IMR-90 (cell line): Measurements from ENCODE around the gene C16orf74. TPM values are rescaled to one million over a fixed set of nuclear protein-coding genes. Genes with fewer than 3 reads are reported as not detected.

Experiments
- ATAC-seq: fragments of 200-7000 bp; cut with Tn5 transposase; 2 replicates; pipeline ENCODE4 v1.9.1; 2020; ENCODE audit warnings: low read depth, mild to moderate bottlenecking, moderate library complexity
- BruUV-seq: library from RNA; stranded (reverse); fragments of 400-500 nt; replicated peaks from 2 replicates; lab custom pipeline; 2021; lab: Mats Ljungman, UMichigan
- CTCF ChIA-PET: fragments of 300-600 bp; formaldehyde crosslinking; extraction: SDS; loops from one replicate; lab custom pipeline; 2021; ENCODE audit warnings: antibody characterized with exemption; lab: Yijun Ruan, JAX
- POLR2A ChIA-PET: fragments of 300-600 bp; sonication (Branson Sonifier 250); formaldehyde crosslinking; loops from one replicate; lab custom pipeline; 2022; ENCODE audit warnings: antibody characterized with exemption; ENCODE audit not compliant: unreplicated experiment; lab: Charles Lee
- DNase-seq: peaks from one replicate; pipeline ENCODE4 v3.0.0; 2013
- H2AFZ ChIP-seq: replicated peaks from 2 replicates; pipeline ENCODE3; 2013; ENCODE audit warnings: low read length, mild to moderate bottlenecking; ENCODE audit not compliant: poor library complexity
- H2AK5ac ChIP-seq: 2 replicates; pipeline ENCODE4 v1.6.1; 2013; ENCODE audit warnings: low read depth, low read length, inconsistent platforms
- H2AK9ac ChIP-seq: replicated peaks from 2 replicates; pipeline ENCODE3; 2013; ENCODE audit warnings: mild to moderate bottlenecking, low read depth, low read length, moderate library complexity; ENCODE audit not compliant: poor library complexity
- H2BK120ac ChIP-seq: 2 replicates; pipeline ENCODE4 v1.6.1; 2013; ENCODE audit warnings: low read depth, low read length, inconsistent platforms
- H2BK15ac ChIP-seq: 3 replicates; pipeline ENCODE4 v1.6.1; 2013; ENCODE audit warnings: low read depth, low read length, inconsistent platforms
- H2BK20ac ChIP-seq: 2 replicates; pipeline ENCODE4 v1.6.1; 2013; ENCODE audit warnings: low read depth, mild to moderate bottlenecking, inconsistent platforms, low read length, moderate library complexity
- H2BK5ac ChIP-seq: 2 replicates; pipeline ENCODE4 v1.6.1; 2013; ENCODE audit warnings: mild to moderate bottlenecking, low read depth, low read length, inconsistent platforms; ENCODE audit not compliant: poor library complexity, severe bottlenecking
- H3K14ac ChIP-seq: replicated peaks from 2 replicates; pipeline ENCODE4 v1.6.1; 2013; ENCODE audit warnings: low read depth, low read length, inconsistent platforms
- H3K18ac ChIP-seq: 2 replicates; pipeline ENCODE4 v1.6.1; 2013; ENCODE audit warnings: low read depth, low read length, control low read depth
- H3K23ac ChIP-seq: 2 replicates; pipeline ENCODE4 v1.6.1; 2013; ENCODE audit warnings: low read depth, low read length, inconsistent platforms
- H3K27ac ChIP-seq: 2 replicates; pipeline ENCODE4 v1.5.1; 2013; ENCODE audit warnings: mild to moderate bottlenecking, control low read depth, low read length; ENCODE audit not compliant: insufficient read depth
- H3K27me3 ChIP-seq: 2 replicates; pipeline ENCODE4 v1.6.1; 2013; ENCODE audit warnings: low read length; ENCODE audit not compliant: control insufficient read depth, insufficient read depth
- H3K36me3 ChIP-seq: 2 replicates; pipeline ENCODE4 v1.6.1; 2013; ENCODE audit warnings: low read length, mixed read lengths; ENCODE audit not compliant: control insufficient read depth, insufficient read depth
- H3K4ac ChIP-seq: 2 replicates; pipeline ENCODE4 v1.6.1; 2013; ENCODE audit warnings: low read depth, low read length, inconsistent platforms
- H3K4me1 ChIP-seq: 2 replicates; pipeline ENCODE4 v1.6.1; 2013; ENCODE audit warnings: low read length, mixed read lengths; ENCODE audit not compliant: control insufficient read depth, insufficient read depth
- H3K4me2 ChIP-seq: 2 replicates; pipeline ENCODE4 v1.6.1; 2013; ENCODE audit warnings: low read depth, mild to moderate bottlenecking, control low read depth, low read length, moderate library complexity
- H3K4me3 ChIP-seq: 2 replicates; pipeline ENCODE4 v1.5.1; 2013; ENCODE audit warnings: low read depth, mild to moderate bottlenecking, control low read depth, low read length, moderate library complexity; ENCODE audit not compliant: insufficient read depth
- H3K56ac ChIP-seq: 2 replicates; pipeline ENCODE4 v1.6.1; 2013; ENCODE audit warnings: low read length, inconsistent platforms; ENCODE audit not compliant: insufficient read depth; ENCODE audit errors: extremely low read depth
- H3K79me1 ChIP-seq, 2 experiments: 2 replicates each; pipeline ENCODE4 v1.6.1; 2013; ENCODE audit warnings: low read length in 2 of 2, inconsistent platforms in 1 of 2, low read depth in 1 of 2
- H3K9ac ChIP-seq: 2 replicates; pipeline ENCODE4 v1.6.1; 2013; ENCODE audit warnings: low read depth, low read length, control low read depth
- H3K9me1 ChIP-seq: 2 replicates; pipeline ENCODE4 v1.6.1; 2013; ENCODE audit warnings: low read length, inconsistent platforms; ENCODE audit not compliant: insufficient read depth
- H3K9me3 ChIP-seq: 2 replicates; pipeline ENCODE4 v1.6.1; 2013; ENCODE audit warnings: low read length; ENCODE audit not compliant: control insufficient read depth, insufficient read depth
- H4K20me1 ChIP-seq: 2 replicates; pipeline ENCODE4 v1.6.1; 2013; ENCODE audit warnings: low read length, inconsistent platforms; ENCODE audit not compliant: insufficient read depth
- H4K5ac ChIP-seq: 2 replicates; pipeline ENCODE4 v1.6.1; 2013; ENCODE audit warnings: mild to moderate bottlenecking, low read depth, low read length, control low read depth
- H4K8ac ChIP-seq, 2 experiments: 2 replicates each; pipeline ENCODE4 v1.6.1; 2013; ENCODE audit warnings: low read depth in 2 of 2, low read length in 2 of 2, control low read depth in 1 of 2, inconsistent platforms in 1 of 2
- H4K91ac ChIP-seq: 2 replicates; pipeline ENCODE4 v1.6.1; 2013; ENCODE audit warnings: low read depth, low read length, inconsistent platforms; ENCODE audit not compliant: insufficient read depth
- BHLHE40 ChIP-seq: fragments of 150-350 bp; IDR thresholded peaks from 2 replicates; pipeline ENCODE4 v1.6.1; 2016; ENCODE audit warnings: mild to moderate bottlenecking, low read depth, low read length
- CEBPB ChIP-seq: IDR thresholded peaks from 2 replicates; pipeline ENCODE4 v1.6.1; 2012; ENCODE audit warnings: low read depth, low read length, improper control_type of control experiment
- CHD1 ChIP-seq: IDR thresholded peaks from 2 replicates; pipeline ENCODE4 v1.6.1; 2012; ENCODE audit warnings: low read depth, low read length, improper control_type of control experiment
- CTCF ChIP-seq: conservative IDR thresholded peaks from 2 replicates; pipeline ENCODE4 v1.5.1; 2012; ENCODE audit warnings: mild to moderate bottlenecking, low read depth, low read length, improper control_type of control experiment
- ELK1 ChIP-seq: fragments of 150-350 bp; IDR thresholded peaks from 2 replicates; pipeline ENCODE4 v1.6.1; 2016; ENCODE audit warnings: low read depth, mild to moderate bottlenecking, low read length, moderate library complexity, borderline replicate concordance
- FOS ChIP-seq: fragments of 150-350 bp; IDR thresholded peaks from 2 replicates; pipeline ENCODE4 v1.6.1; 2016; ENCODE audit warnings: low read depth, low read length
- MAFK ChIP-seq: IDR thresholded peaks from 2 replicates; pipeline ENCODE4 v1.6.1; 2012; ENCODE audit warnings: low read depth, low read length, improper control_type of control experiment
- MAZ ChIP-seq: IDR thresholded peaks from 2 replicates; pipeline ENCODE4 v1.6.1; 2012; ENCODE audit warnings: low read depth, mild to moderate bottlenecking, low read length, improper control_type of control experiment, moderate library complexity, borderline replicate concordance
- MXI1 ChIP-seq: IDR thresholded peaks from 2 replicates; pipeline ENCODE4 v1.6.1; 2012; ENCODE audit warnings: low read depth, mild to moderate bottlenecking, low read length, moderate library complexity, borderline replicate concordance
- NFE2L2 ChIP-seq: fragments of 150-350 bp; IDR thresholded peaks from 2 replicates; pipeline ENCODE4 v1.6.1; 2016; ENCODE audit warnings: low read depth, mild to moderate bottlenecking, low read length
- POLR2A ChIP-seq: IDR thresholded peaks from 2 replicates; pipeline ENCODE4 v1.6.1; 2012; ENCODE audit warnings: mild to moderate bottlenecking, low read depth, low read length
- RAD21 ChIP-seq: IDR thresholded peaks from 2 replicates; pipeline ENCODE4 v1.6.1; 2012; ENCODE audit warnings: low read length, improper control_type of control experiment
- RCOR1 ChIP-seq: IDR thresholded peaks from 2 replicates; pipeline ENCODE4 v1.6.1; 2012; ENCODE audit warnings: mild to moderate bottlenecking, low read length, improper control_type of control experiment; ENCODE audit not compliant: insufficient replicate concordance
- RFX5 ChIP-seq: IDR thresholded peaks from 2 replicates; pipeline ENCODE4 v1.8.0; 2012; ENCODE audit warnings: low read depth, mild to moderate bottlenecking, low read length, moderate library complexity
- SMC3 ChIP-seq: fragments of 150-350 bp; IDR thresholded peaks from 2 replicates; pipeline ENCODE4 v1.6.1; 2016; ENCODE audit warnings: low read depth, mild to moderate bottlenecking, antibody characterized with exemption, low read length, moderate library complexity
- USF2 ChIP-seq: fragments of 150-350 bp; IDR thresholded peaks from 2 replicates; pipeline ENCODE4 v1.6.1; 2017; ENCODE audit warnings: mild to moderate bottlenecking, antibody characterized with exemption, low read length, low read depth
- WGBS, 2 experiments: methylation state at CpG; one replicate each; pipeline versions ENCODE4 v1.1.5 to v1.1.7; 2013; ENCODE audit warnings: missing lambda C conversion rate in 2 of 2; ENCODE audit not compliant: insufficient read length in 1 of 2; ENCODE audit errors: extremely low coverage in 2 of 2; 5-methylcytosine and 5-hydroxymethylcytosine counted together
- dilution Hi-C: fragments of 300-500 bp; cut with HindIII; formaldehyde crosslinking; loops from one replicate; pipeline ENCODE4 v1.14.3; 2018; ENCODE audit warnings: low sequenced_read_pairs; ENCODE audit not compliant: unreplicated experiment
- in situ Hi-C: fragments of 300-500 bp; cut with MboI; formaldehyde crosslinking; loops from 3 replicates; pipeline ENCODE4 v1.14.3; 2019; ENCODE audit warnings: low sequenced_read_pairs, inconsistent platforms, mixed read lengths
- intact Hi-C: fragments of 100-400 bp; cut with micrococcal nuclease; formaldehyde crosslinking; loops from 2 replicates; pipeline ENCODE4 v1.10.0; 2022
- polyA plus RNA-seq, 3 experiments: library from polyadenylated mRNA; depleted of rRNA; stranded (reverse); fragments of >200 nt; gene quantifications; 2 replicates each; pipeline ENCODE4 v1.2.3, GENCODE V29; 2012; ENCODE audit warnings: low replicate concordance in 1 of 3
- total RNA-seq: library from RNA; depleted of rRNA; stranded (reverse); fragments of >200 nt; gene quantifications from 2 replicates; pipeline ENCODE4 v1.2.3, GENCODE V29; 2012

Gene C16orf74
- total and polyA plus RNA-seq, 2 of the 4 experiments (the other 2 are of a cell fraction) = 4.5 to 12.2 TPM

- TF ChIP-seq MAZ = no peak
- no peak for TF ChIP-seq BHLHE40
- TF ChIP-seq RCOR1 = no peak
- no peak for TF ChIP-seq SMC3
- TF ChIP-seq MXI1 = no peak
- no peak for TF ChIP-seq RFX5
- no peak for TF ChIP-seq CTCF
- no peak for TF ChIP-seq CHD1
- no peak for TF ChIP-seq RAD21
- TF ChIP-seq POLR2A = no peak
- no peak for TF ChIP-seq USF2
- TF ChIP-seq ELK1 = no peak
- TF ChIP-seq FOS = no peak
- no peak for TF ChIP-seq NFE2L2
- TF ChIP-seq MAFK = no peak
- TF ChIP-seq CEBPB = no peak
- H2BK5ac ChIP-seq = no peak overlapping the region
- H4K5ac ChIP-seq = no peak overlapping the region
- POLR2A ChIA-PET = no interaction called here
- no peak overlapping the region for H4K91ac ChIP-seq
- no peak overlapping the region for H4K8ac ChIP-seq
- no peak overlapping the region for H2AK5ac ChIP-seq
- no peak overlapping the region for H3K4ac ChIP-seq
- H2BK15ac ChIP-seq = no peak overlapping the region
- H2AFZ ChIP-seq = no peak overlapping the region
- H2BK120ac ChIP-seq = no peak overlapping the region
- H3K23ac ChIP-seq = no peak overlapping the region
- H3K14ac ChIP-seq = no peak overlapping the region
- H3K9me1 ChIP-seq = peaks cover 2% of the 10 kb centered on the region; the same call in 1 of the 2 replicates
- H3K4me2 ChIP-seq = no peak overlapping the region
- CTCF ChIA-PET = no interaction called here
- DNase-seq (no peak), ATAC-seq (no peak)
- H3K27ac ChIP-seq = no peak overlapping the region
- no peak overlapping the region for H2BK20ac ChIP-seq
- no peaks in the 10 kb centered on the region for H3K36me3 ChIP-seq
- dilution Hi-C loops (no loop called here), intact Hi-C loops (no loop called here), in situ Hi-C loops (no loop called here)
- H2AK9ac ChIP-seq = no peak overlapping the region
- no CpG with 5 or more reads among the region's 9 CpGs for WGBS, 2 experiments
- peaks cover 0 to 18% of the 10 kb centered on the region in 2 experiments; a peak in 2 of 4 replicates for H3K79me1 ChIP-seq
- peaks cover 15% of the 10 kb centered on the region; the same call in 1 of the 2 replicates for H3K27me3 ChIP-seq
- no peak overlapping the region for H3K4me3 ChIP-seq
- no peak overlapping the region for H3K56ac ChIP-seq
- no peak overlapping the region for H3K9ac ChIP-seq
- no peak overlapping the region for H3K18ac ChIP-seq
- 0 out of 2 replicates have a peak, but pooled peaks cover 4% of the 10 kb centered on the region for H4K20me1 ChIP-seq
- no TSS peak for BruUV-seq
- H3K4me1 ChIP-seq = no peaks in the 10 kb centered on the region
- no peaks in the 10 kb centered on the region for H3K9me3 ChIP-seq
These were observed 61.0 kb downstream of the C16orf74 start for GRCh38 chr16:85689950-85690320.
